Measurements from ENCODE around the gene TXNL4B. TPM values are rescaled to one million over a fixed set of nuclear protein-coding genes. Genes with fewer than 3 reads are reported as not detected.
A peak's percentile ranks its signal among the peaks of the same experiment; 100 is the strongest.

The TXNL4B gene
- total RNA-seq, 2 experiments from 2014 or later, result 14.0 to 16.4 TPM

DNA sequence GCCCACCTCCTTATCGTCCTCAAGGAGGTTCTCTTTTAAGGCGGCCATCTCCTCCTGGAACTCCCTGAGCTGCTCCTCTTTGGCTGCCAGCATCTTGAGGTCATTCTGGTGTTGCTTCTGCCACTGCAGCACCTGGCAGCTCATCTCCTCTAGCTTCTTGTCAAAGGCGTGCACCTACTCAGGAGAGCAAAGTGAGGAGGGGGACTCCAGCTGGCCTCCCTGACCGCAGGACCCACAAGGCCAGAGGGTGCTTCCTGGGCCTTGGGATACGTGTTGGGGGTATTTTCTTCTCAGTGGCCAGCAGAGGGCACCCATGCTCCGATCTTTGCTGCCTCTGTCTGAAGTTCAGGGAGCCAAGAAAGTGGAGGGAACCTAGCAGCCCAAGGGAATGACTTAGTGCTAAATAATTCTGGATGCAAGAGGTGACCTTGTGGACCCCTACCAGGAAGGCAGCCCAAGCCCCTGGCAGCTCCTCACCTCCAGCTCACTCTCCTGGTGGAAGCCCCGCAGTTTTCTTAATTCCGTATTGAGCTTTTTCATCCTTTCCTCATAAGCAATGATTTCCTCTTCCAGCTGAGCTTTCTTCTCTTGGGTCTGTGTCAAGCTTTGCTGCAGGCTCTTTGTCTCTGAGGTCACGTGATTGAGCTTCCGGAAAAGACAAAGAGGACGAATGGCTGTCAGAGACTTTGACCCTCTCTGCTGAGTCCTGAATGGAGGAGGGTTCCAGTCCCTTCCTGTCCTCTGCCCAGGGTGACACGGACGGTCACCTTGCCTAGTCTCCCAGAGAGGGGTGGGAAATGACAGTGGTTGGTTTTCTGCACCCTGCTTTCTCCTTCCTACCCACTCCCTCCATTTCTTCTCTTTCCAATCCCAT lies 31.6 kb upstream of the TXNL4B start:
- H3K4me3 Mint-ChIP-seq, result no peak overlapping the region

DNA sequence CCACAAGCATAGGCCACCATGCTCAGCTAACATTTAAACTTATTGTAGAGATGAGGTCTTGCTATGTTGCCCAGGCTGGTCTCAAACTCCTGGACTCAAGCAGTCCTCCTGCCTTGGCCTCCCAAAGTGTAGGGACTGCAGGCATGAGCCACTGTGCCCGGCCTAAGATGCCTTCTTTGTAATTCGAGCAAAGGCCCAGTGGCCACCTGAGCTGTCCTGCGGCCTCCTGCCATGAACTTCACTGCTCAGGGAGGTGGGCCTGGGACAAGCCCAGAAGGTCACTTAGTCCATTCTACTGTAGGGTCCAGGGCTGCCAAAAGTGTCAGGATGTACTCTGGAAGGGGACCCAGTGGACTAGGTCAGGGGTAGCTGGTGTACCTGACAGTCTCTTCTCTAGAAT lies 30.7 kb upstream of the TXNL4B start:
- Mint-ChIP-seq H3K36me3 (no peaks in the 10 kb centered on the region), H3K4me1 (no peaks in the 10 kb centered on the region), H3K4me3 (no peak overlapping the region), H3K27me3 (no peaks in the 10 kb centered on the region), H3K27ac (no peak overlapping the region), H3K9me3 (ENCODE audit: low read depth) (no peaks in the 10 kb centered on the region)
- CTCF ChIA-PET, result interaction anchor here (0.8 to 2.6 kb wide), 18 partner anchors 10 to 379 kb away, joined by 3 to 11 read pairs (median 3); partner anchors contain the start of genes DHX38 and TXNL4B
- DNase-seq (no peak), ATAC-seq (no peak)

More for the DNA sequence above, 31.6 kb upstream of the TXNL4B start:
- Mint-ChIP-seq H3K27ac (no peak overlapping the region), H3K4me1 (no peaks in the 10 kb centered on the region), H3K9me3 (ENCODE audit: low read depth) (no peaks in the 10 kb centered on the region), H3K27me3 (no peaks in the 10 kb centered on the region), H3K36me3 (no peaks in the 10 kb centered on the region)
- DNase-seq (peak; percentile 71), ATAC-seq (peak; percentile 82)
- CTCF ChIA-PET, result interaction anchor here (0.7 to 2.6 kb wide), 21 partner anchors 11 to 378 kb away, joined by 3 to 11 read pairs (median 3); partner anchors contain the start of genes DHX38 and TXNL4B

DNA sequence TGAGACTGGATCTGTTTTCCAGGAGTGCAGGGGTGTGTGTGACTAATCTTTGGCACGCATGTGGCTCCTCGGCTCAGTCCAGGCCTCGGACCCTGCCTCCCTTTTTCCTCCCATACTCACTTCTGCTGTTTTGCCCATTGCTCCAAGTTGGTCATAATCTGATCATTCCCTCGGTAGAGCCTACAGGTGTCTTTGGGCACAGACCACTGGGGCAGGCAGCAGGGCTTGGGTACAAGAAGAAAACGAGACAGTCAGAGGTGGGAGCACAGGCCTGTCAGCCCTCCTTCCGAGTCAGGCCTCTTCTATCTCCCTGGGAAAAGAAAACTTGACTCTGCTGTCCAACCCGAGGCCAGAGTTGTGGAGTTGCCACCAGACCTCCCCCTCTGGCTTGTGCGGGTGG lies 30.0 kb upstream of the TXNL4B start:
- no peaks in the 10 kb centered on the region for H3K4me1 Mint-ChIP-seq
- no peak overlapping the region for H3K4me3 Mint-ChIP-seq
- DNase-seq (no peak), ATAC-seq (no peak)
- H3K36me3 Mint-ChIP-seq, result no peaks in the 10 kb centered on the region
- H3K9me3 Mint-ChIP-seq (ENCODE audit: low read depth), result no peaks in the 10 kb centered on the region
- no peaks in the 10 kb centered on the region for H3K27me3 Mint-ChIP-seq
- CTCF ChIA-PET, result interaction anchor here (0.7 to 2.6 kb wide), 4 partner anchors 10 to 343 kb away, joined by 3 to 11 read pairs (median 4); no protein-coding TSS in a partner anchor
- H3K27ac Mint-ChIP-seq, result no peak overlapping the region

DNA sequence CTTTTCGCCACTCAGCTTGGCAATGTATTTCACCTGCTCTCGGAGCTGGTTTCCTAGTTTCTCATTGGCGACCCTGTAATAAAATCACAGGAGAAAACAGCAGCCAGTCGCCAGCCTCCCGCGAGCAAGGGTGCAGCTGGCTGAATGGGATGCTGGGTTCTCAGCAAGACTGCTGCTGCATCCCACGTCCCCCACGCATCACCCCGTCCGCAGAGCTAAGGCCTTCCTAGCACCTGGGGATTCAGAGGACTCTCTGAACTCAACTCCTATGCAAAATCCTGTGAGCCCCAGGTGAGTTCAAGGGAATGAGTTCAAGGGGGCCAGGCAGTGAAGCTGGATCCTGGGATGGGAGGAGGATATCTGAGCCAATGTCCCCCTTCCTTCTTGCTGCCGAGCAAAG lies 29.5 kb upstream of the TXNL4B start:
- Mint-ChIP-seq H3K9me3 (ENCODE audit: low read depth) (no peaks in the 10 kb centered on the region), H3K4me1 (no peaks in the 10 kb centered on the region), H3K4me3 (no peak overlapping the region), H3K27ac (no peak overlapping the region), H3K27me3 (no peaks in the 10 kb centered on the region), H3K36me3 (no peaks in the 10 kb centered on the region)
- CTCF ChIA-PET, result interaction anchor here (0.7 to 2.6 kb wide), 3 partner anchors 28 to 344 kb away, joined by 3 to 11 read pairs (median 3); no protein-coding TSS in a partner anchor
- DNase-seq, result no peak
- no peak for ATAC-seq

DNA sequence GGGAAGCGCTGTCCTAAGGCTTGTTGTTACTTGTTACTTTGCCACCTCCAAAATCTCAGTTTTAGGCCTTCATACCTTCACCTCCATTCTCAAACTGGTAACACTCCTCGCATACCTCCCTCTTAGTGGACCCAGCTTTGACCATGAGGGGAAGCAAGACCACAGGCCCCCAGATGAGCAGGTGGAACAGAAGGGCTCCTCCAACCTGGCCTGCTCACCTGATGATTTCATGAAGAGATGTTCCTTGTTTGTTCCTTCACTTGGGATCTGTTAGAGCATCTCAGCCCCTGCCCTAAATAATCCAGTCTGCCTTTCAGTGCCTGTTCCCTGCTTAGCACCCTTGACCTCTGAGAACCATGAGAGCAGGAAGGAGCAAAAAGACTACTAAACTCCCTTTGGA lies 28.9 kb upstream of the TXNL4B start:
- Mint-ChIP-seq H3K4me1 (no peaks in the 10 kb centered on the region), H3K9me3 (ENCODE audit: low read depth) (no peaks in the 10 kb centered on the region), H3K36me3 (no peaks in the 10 kb centered on the region), H3K27ac (no peak overlapping the region), H3K4me3 (no peak overlapping the region), H3K27me3 (no peaks in the 10 kb centered on the region)
- CTCF ChIA-PET, result interaction anchor here (1.2 kb wide), 1 partner anchor 27 kb away, joined by 3 read pairs; no protein-coding TSS in a partner anchor
- ATAC-seq, result no peak
- DNase-seq, result no peak

DNA sequence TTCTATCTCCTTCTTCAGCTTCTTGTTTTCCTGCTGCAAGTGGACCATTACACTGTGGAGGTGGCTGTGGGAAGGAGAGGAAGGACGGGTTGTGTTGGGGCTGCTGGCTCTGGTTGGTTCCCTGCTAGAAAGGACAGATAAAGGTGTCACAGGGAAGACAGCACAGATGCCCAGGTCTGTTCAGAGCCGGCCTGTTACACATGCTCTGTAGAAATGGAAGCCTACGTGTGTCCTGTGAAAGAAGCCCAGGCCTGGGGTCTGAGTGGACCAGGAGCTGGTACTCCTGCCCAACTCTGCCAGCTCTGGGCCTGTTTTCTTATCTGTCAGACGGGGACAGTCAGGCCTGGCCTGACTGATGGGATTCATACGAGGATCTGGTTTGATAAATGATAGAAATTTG lies 26.6 kb upstream of the TXNL4B start:
- ATAC-seq (no peak), DNase-seq (no peak)
- H3K27me3 Mint-ChIP-seq, result no peaks in the 10 kb centered on the region
- CTCF ChIA-PET, result no interaction called here
- no peaks in the 10 kb centered on the region for H3K4me1 Mint-ChIP-seq
- no peak overlapping the region for H3K27ac Mint-ChIP-seq
- no peaks in the 10 kb centered on the region for H3K9me3 Mint-ChIP-seq (ENCODE audit: low read depth)
- no peak overlapping the region for H3K4me3 Mint-ChIP-seq
- H3K36me3 Mint-ChIP-seq, result no peaks in the 10 kb centered on the region

DNA sequence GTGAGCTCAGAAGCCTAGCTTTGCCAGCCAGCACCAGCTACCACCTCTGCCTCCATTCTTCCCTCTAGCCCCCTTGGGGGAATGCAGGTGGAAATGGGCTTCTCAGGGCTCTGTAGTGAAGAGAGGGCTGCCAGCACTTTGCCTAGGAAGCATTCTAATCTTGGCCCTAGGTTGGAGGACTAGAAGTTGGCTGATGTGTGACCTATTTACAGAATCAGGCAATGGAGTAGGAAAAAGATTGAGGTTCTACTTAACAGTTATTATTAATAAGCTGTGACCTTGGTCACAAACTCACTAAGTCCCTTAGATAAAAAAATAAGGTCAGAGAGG lies 20.2 kb upstream of the TXNL4B start:
- H3K4me1 Mint-ChIP-seq, result no peaks in the 10 kb centered on the region
- no peaks in the 10 kb centered on the region for H3K27me3 Mint-ChIP-seq
- no peaks in the 10 kb centered on the region for H3K9me3 Mint-ChIP-seq (ENCODE audit: low read depth)
- peaks cover 30% of the 10 kb centered on the region for H3K36me3 Mint-ChIP-seq
- H3K4me3 Mint-ChIP-seq, result no peak overlapping the region
- CTCF ChIA-PET, result interaction anchor here (1.7 kb wide), 1 partner anchor 11 kb away, joined by 6 read pairs; no protein-coding TSS in a partner anchor
- ATAC-seq (no peak), DNase-seq (no peak)
- no peak overlapping the region for H3K27ac Mint-ChIP-seq

DNA sequence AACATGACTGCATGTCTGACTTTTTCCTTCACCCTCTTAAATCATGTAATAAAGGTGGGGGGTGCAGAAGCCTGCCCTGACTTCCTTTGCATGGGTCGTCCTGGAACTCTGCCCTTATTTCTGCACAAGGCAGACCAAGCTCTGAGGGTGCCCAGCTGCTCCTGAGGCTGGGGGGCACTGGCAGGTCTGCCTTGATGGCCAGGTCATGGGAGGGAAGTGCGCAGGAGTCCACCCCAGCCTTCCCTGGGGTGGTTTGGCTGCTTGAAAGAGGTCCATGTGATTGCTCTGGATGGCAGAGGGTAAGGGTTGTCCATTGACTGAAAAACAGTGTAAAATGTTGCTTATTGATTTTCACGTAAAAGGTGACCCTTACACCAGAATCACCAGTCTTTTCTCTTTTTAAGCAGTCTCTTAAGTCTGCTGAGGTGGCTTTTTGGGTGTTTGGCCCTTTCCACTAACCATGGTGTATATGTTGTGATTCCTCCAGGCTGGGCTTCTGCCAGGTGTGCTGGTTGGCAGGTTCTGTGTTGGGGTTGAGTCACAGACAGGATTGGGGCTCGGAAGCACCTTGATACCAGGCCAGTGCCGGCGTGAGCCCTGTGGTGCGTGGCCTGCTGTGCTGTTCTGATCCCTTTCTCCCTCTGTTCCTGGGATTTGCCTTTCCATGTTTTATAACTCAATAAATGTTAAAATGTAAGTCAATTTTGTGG lies 19.6 kb upstream of the TXNL4B start:
- no peaks in the 10 kb centered on the region for H3K27me3 Mint-ChIP-seq
- CTCF ChIA-PET, result interaction anchor here (1.7 kb wide), 1 partner anchor 11 kb away, joined by 6 read pairs; no protein-coding TSS in a partner anchor
- no peak overlapping the region for H3K4me3 Mint-ChIP-seq
- no peak for DNase-seq
- no peak overlapping the region for H3K27ac Mint-ChIP-seq
- peaks cover 34% of the 10 kb centered on the region for H3K36me3 Mint-ChIP-seq
- H3K4me1 Mint-ChIP-seq, result no peaks in the 10 kb centered on the region
- ATAC-seq, result no peak
- no peaks in the 10 kb centered on the region for H3K9me3 Mint-ChIP-seq (ENCODE audit: low read depth)

DNA sequence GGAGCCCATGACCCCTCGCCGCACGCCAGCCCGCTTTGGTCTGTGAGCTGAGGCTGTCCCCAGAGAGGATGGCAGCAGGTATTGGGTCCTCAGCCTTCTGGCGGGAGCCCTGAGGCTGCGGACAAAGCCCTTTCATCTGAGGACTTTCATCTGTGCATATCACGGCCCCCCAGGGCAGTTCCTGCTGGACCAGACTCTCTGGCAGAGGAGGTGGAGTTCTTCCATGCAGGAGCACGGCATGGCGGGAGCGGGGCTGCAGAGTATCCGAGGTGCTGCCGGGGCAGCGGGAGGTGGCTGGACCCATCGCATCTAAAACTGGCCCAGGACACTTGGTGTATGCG lies 19.0 kb upstream of the TXNL4B start:
- peaks cover 37% of the 10 kb centered on the region for H3K36me3 Mint-ChIP-seq
- no peak overlapping the region for H3K27ac Mint-ChIP-seq
- no peaks in the 10 kb centered on the region for H3K9me3 Mint-ChIP-seq (ENCODE audit: low read depth)
- CTCF ChIA-PET, result interaction anchor here (1.2 kb wide), 1 partner anchor 12 kb away, joined by 4 read pairs; no protein-coding TSS in a partner anchor
- no peaks in the 10 kb centered on the region for H3K27me3 Mint-ChIP-seq
- no peak overlapping the region for H3K4me3 Mint-ChIP-seq
- H3K4me1 Mint-ChIP-seq, result no peaks in the 10 kb centered on the region
- ATAC-seq (no peak), DNase-seq (no peak)

DNA sequence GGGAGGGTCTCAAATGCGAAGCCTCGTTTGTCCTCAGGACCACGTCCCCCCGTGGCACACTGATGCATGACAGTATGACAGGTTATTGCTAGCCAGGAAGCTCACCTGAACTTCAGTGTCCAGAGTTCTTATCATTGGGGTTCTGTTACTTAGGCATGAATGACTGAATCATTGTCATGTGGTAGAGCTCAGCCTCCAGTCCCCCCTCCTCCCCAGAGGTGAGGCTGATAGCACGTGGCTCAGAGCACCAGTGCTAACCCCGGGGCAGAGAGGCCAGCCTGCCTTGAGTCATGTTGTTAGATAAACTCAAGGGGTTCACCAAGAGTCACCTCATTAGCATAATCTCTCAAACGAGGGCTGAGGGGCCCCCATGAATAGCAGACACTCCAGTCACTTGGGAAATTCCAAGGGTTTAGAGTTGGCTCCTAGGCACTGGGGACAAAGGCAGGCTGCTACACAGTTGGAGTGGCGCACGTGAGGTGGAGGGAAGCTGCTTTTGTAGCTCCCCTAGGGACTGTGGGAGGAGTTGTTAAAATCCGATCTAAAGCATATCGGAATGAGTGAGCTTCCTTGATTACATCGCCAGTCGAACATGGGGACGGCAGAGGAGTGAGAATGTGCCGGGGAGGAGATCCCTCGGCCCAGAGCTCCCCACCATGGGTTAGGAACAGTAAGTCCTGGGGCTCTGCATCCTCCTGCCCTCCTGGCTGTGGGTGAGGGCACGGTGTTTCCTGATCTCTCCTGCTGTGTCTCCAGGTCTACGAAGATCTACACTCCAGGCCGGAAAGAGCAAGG lies 18.4 kb upstream of the TXNL4B start:
- Mint-ChIP-seq H3K27ac (no peak overlapping the region), H3K36me3 (peaks cover 42% of the 10 kb centered on the region), H3K4me3 (no peak overlapping the region), H3K4me1 (no peaks in the 10 kb centered on the region), H3K9me3 (ENCODE audit: low read depth) (no peaks in the 10 kb centered on the region), H3K27me3 (no peaks in the 10 kb centered on the region)
- CTCF ChIA-PET, result interaction anchor here (1.2 kb wide), 1 partner anchor 13 kb away, joined by 4 read pairs; no protein-coding TSS in a partner anchor
- ATAC-seq, result no peak
- no peak for DNase-seq

DNA sequence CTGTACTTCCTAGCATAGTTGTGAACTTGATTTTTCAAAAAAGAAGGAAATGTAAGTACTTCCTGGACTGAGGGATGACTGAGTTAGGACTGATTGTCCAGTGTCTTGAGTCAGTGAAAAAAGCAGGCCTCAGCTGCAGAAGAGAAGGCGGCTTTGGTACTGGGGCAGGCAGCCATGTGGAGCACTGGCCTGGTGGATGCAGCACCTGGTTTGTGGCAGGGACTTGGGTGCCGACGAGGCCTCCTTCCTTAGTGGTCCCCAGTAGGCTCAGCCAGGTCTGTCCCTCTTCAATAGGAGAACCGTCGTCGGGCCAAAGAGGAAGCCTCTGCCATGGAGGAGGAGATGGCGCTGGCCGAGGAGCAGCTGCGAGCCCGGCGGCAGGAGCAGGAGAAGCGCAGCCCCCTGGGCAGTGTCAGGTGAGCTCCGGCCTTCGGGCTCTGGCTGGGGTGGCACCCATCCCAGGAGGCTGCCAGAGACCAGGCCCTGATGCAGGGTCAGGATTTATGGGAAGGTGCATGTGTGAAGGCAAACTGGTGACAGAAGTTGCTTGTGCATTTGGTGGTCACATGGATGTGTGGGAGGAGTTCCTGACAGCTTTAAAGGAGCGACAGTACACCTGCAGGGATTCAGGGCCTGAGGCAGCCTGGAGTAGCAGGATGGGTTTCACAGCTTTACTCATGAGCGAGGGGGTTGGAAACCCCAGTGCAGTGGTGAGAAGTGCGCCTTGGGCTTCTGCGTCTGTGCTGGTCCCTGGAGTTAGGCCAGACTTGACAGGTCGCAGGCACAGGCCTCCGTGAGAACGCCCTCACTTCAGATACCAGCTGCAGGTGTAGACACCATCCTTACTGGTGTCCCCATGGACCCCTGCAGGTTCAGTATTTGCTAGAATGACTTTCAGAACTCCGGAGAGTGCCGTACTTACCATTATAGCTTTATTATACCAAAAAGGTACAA lies 17.5 kb upstream of the TXNL4B start:
- no peak for DNase-seq
- CTCF ChIA-PET, result interaction anchor here (1.2 kb wide), 1 partner anchor 14 kb away, joined by 4 read pairs; no protein-coding TSS in a partner anchor
- no peak overlapping the region for H3K4me3 Mint-ChIP-seq
- no peak overlapping the region for H3K27ac Mint-ChIP-seq
- ATAC-seq, result no peak
- H3K27me3 Mint-ChIP-seq, result no peaks in the 10 kb centered on the region
- H3K4me1 Mint-ChIP-seq, result no peaks in the 10 kb centered on the region
- no peaks in the 10 kb centered on the region for H3K9me3 Mint-ChIP-seq (ENCODE audit: low read depth)
- H3K36me3 Mint-ChIP-seq, result peaks cover 47% of the 10 kb centered on the region

DNA sequence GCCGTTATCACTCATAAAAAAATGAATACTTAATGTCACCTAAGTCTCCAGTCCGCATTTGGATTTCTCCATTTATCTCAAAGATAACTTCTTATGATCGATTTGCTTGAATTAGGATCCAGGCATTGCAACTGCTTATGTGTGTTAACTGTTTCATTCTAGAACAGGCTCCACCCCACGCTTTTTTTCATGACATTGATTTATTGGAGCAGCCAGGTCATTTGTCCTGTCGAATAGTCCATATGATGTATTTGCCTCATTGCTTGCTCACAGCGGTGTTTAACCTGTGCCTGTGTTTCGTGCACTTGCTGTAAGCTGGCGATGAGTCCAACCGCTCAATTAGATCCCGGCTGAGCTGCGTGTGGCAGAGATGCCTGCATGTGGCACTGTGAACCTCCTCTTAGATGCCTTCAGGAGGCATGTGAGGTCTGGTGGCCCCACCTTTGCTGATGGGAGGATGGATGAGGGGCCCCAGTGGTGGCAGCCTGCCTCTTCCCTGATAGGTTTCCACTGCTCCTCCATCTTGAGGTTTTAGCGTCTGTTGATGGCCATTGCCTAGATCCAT lies 16.6 kb upstream of the TXNL4B start:
- DNase-seq, result no peak
- H3K4me3 Mint-ChIP-seq, result no peak overlapping the region
- no peak for ATAC-seq
- H3K9me3 Mint-ChIP-seq (ENCODE audit: low read depth), result no peaks in the 10 kb centered on the region
- H3K4me1 Mint-ChIP-seq, result no peaks in the 10 kb centered on the region
- peaks cover 54% of the 10 kb centered on the region for H3K36me3 Mint-ChIP-seq
- CTCF ChIA-PET, result no interaction called here
- H3K27ac Mint-ChIP-seq, result no peak overlapping the region
- H3K27me3 Mint-ChIP-seq, result no peaks in the 10 kb centered on the region
